Trophoblast cell (in vitro differentiated cells and primary cell): ENCODE results near the gene IGFBPL1.

Experiments used
- DNase-seq, 2 donors: peaks; one replicate each; pipeline ENCODE4 v3.0.0-alpha.2; 2016
- H2AFZ ChIP-seq: 2 replicates; pipeline ENCODE4 v1.6.1; 2013; ENCODE audit warnings: low read length, moderate library complexity, mild to moderate bottlenecking; ENCODE audit not compliant: insufficient read depth, poor library complexity
- H2AK5ac ChIP-seq: 2 replicates; pipeline ENCODE4 v1.6.1; 2013; ENCODE audit warnings: mild to moderate bottlenecking, low read length
- H2BK120ac ChIP-seq: 2 replicates; pipeline ENCODE4 v1.6.1; 2013; ENCODE audit warnings: low read length, mild to moderate bottlenecking, moderate library complexity; ENCODE audit not compliant: insufficient read depth, poor library complexity
- H2BK12ac ChIP-seq: 2 replicates; pipeline ENCODE4 v1.6.1; 2013; ENCODE audit warnings: mild to moderate bottlenecking, low read length, moderate library complexity
- H2BK5ac ChIP-seq: 2 replicates; pipeline ENCODE4 v1.6.1; 2013; ENCODE audit warnings: low read length, low read depth, moderate library complexity, mild to moderate bottlenecking; ENCODE audit not compliant: poor library complexity
- H3K14ac ChIP-seq: 2 replicates; pipeline ENCODE4 v1.6.1; 2013; ENCODE audit warnings: mild to moderate bottlenecking, low read length
- H3K18ac ChIP-seq: 2 replicates; pipeline ENCODE4 v1.6.1; 2013; ENCODE audit warnings: mild to moderate bottlenecking, low read length
- H3K23ac ChIP-seq: 2 replicates; pipeline ENCODE4 v1.6.1; 2013; ENCODE audit warnings: low read length
- H3K27ac ChIP-seq: 2 replicates; pipeline ENCODE4 v1.5.1; 2013; ENCODE audit warnings: low read depth, mild to moderate bottlenecking, inconsistent platforms, low read length, moderate library complexity
- H3K27me3 ChIP-seq: 2 replicates; pipeline ENCODE4 v1.6.1; 2013; ENCODE audit warnings: inconsistent platforms, mild to moderate bottlenecking, low read length, moderate library complexity; ENCODE audit not compliant: insufficient read depth
- H3K36me3 ChIP-seq, 2 experiments: 1 replicate in 1 of 2; 2 replicates in 1 of 2; pipeline ENCODE4 v1.6.1; 2013; ENCODE audit warnings: low read length in 2 of 2, mild to moderate bottlenecking in 2 of 2, moderate library complexity in 1 of 2; ENCODE audit not compliant: insufficient read depth in 2 of 2, control insufficient read depth in 1 of 2
- H3K4ac ChIP-seq: 2 replicates; pipeline ENCODE4 v1.6.1; 2013; ENCODE audit warnings: low read depth, mild to moderate bottlenecking, low read length, moderate library complexity
- H3K4me1 ChIP-seq, 2 experiments: 1 replicate in 1 of 2; 2 replicates in 1 of 2; pipeline ENCODE4 v1.6.1; 2013; ENCODE audit warnings: low read length in 2 of 2, mild to moderate bottlenecking in 2 of 2, moderate library complexity in 1 of 2; ENCODE audit not compliant: insufficient read depth in 2 of 2, control insufficient read depth in 1 of 2
- H3K4me2 ChIP-seq: 2 replicates; pipeline ENCODE4 v1.6.1; 2013; ENCODE audit warnings: inconsistent platforms, mild to moderate bottlenecking, low read length, moderate library complexity
- H3K4me3 ChIP-seq: 2 replicates; pipeline ENCODE4 v1.5.1; 2013; ENCODE audit warnings: mild to moderate bottlenecking, low read depth, low read length, inconsistent platforms
- H3K79me1 ChIP-seq: one replicate; pipeline ENCODE4 v1.6.1; 2013; ENCODE audit warnings: low read length
- H3K79me2 ChIP-seq: 2 replicates; pipeline ENCODE4 v1.6.1; 2013; ENCODE audit warnings: low read length, mild to moderate bottlenecking; ENCODE audit not compliant: control insufficient read depth, insufficient read depth, poor library complexity
- H3K9ac ChIP-seq: 2 replicates; pipeline ENCODE4 v1.6.1; 2013; ENCODE audit warnings: mild to moderate bottlenecking, low read length
- H3K9me3 ChIP-seq: 2 replicates; pipeline ENCODE4 v1.6.1; 2013; ENCODE audit warnings: low read depth, mild to moderate bottlenecking, control low read depth, inconsistent platforms, low read length; ENCODE audit not compliant: insufficient read depth
- H4K12ac ChIP-seq: 2 replicates; pipeline ENCODE4 v1.6.1; 2013; ENCODE audit warnings: low read depth, mild to moderate bottlenecking, low read length, moderate library complexity
- H4K8ac ChIP-seq: 2 replicates; pipeline ENCODE4 v1.6.1; 2013; ENCODE audit warnings: low read depth, mild to moderate bottlenecking, low read length, moderate library complexity
- H4K91ac ChIP-seq: one replicate; pipeline ENCODE4 v1.6.1; 2013; ENCODE audit warnings: low read depth, mild to moderate bottlenecking, low read length, moderate library complexity
- WGBS: extraction: QIAGEN DNeasy Blood & Tissue Kit; methylation state at CpG from one replicate; pipeline ENCODE4 v1.1.7; 2013; ENCODE audit warnings: missing lambda C conversion rate; ENCODE audit not compliant: insufficient read length, insufficient coverage; ENCODE audit errors: extremely low coverage; 5-methylcytosine and 5-hydroxymethylcytosine counted together

Gene IGFBPL1

GRCh38 chr9:38356851-38357250, 67.4 kb downstream of the IGFBPL1 start:
- no peak overlapping the region for H3K27ac ChIP-seq
- H3K23ac ChIP-seq: no peak overlapping the region
- no peak overlapping the region for H4K8ac ChIP-seq
- H2BK120ac ChIP-seq: no peak overlapping the region
- WGBS: no CpG with 5 or more reads among the region's 5 CpGs
- H2AFZ ChIP-seq: no peak overlapping the region
- no peaks in the 10 kb centered on the region for H3K27me3 ChIP-seq
- no peak overlapping the region for H3K4me3 ChIP-seq
- no peak overlapping the region for H2BK5ac ChIP-seq
- no peaks in the 10 kb centered on the region for H3K36me3 ChIP-seq
- no peak overlapping the region for H2AK5ac ChIP-seq
- H3K18ac ChIP-seq: no peak overlapping the region
- H3K9ac ChIP-seq: no peak overlapping the region
- no peak overlapping the region for H4K12ac ChIP-seq
- H4K91ac ChIP-seq: no peak overlapping the region
- H3K4ac ChIP-seq: no peak overlapping the region
- H3K79me2 ChIP-seq: no peaks in the 10 kb centered on the region
- peaks cover 0 to 6% of the 10 kb centered on the region in 2 experiments for H3K4me1 ChIP-seq
- H3K79me1 ChIP-seq: no peaks in the 10 kb centered on the region
- H3K9me3 ChIP-seq: no peaks in the 10 kb centered on the region
- H3K4me2 ChIP-seq: no peak overlapping the region
- no peak overlapping the region for H3K14ac ChIP-seq
- no peak overlapping the region for H2BK12ac ChIP-seq
- DNase-seq: no peak
